ENCODE results near the gene SLC12A6. TPM values are rescaled to one million over a fixed set of nuclear protein-coding genes. Genes with fewer than 3 reads are reported as not detected.

SLC12A6 gene
- total RNA-seq, 1 experiment from 2014 or later = 19.5 TPM

- in situ Hi-C loops (cut with HindIII; ENCODE audit: low pct_unique_long_range_greater_than_20kb, low sequenced_read_pairs) = no loop called here
- Histone ChIP-seq H3K27me3 (ENCODE audit: control insufficient read depth, insufficient read depth, low read length) (no peaks in the 10 kb centered on the region), H3K27ac (ENCODE audit: low read length) (no peak overlapping the region), H3K9me3 (ENCODE audit: control insufficient read depth, insufficient read depth, low read depth, low read length) (no peaks in the 10 kb centered on the region), H3K4me3 (ENCODE audit: low read depth in 2 of 2, low read length in 2 of 2) (no peak overlapping the region), H3K4me1 (ENCODE audit: control insufficient read depth, insufficient read depth, low read length) (no peaks in the 10 kb centered on the region), H3K36me3 (ENCODE audit: control insufficient read depth, insufficient read depth, low read length) (peaks cover 3% of the 10 kb centered on the region; the same call in 1 of the 2 replicates)
- intact Hi-C loops (cut with micrococcal nuclease; ENCODE audit: unreplicated experiment) = no loop called here
- no TSS peak for BruUV-seq (replicated peaks)
- ATAC-seq (peak; percentile 74; the same call in 1 of the 2 replicates), DNase-seq (ENCODE audit: low read depth, low spot score) (no peak)
- ChIA-PET POLR2A (no interaction called here), CTCF (interaction anchor here (0.5 to 1.2 kb wide), 2 partner anchors 10 to 186 kb away, joined by 4 read pairs; no protein-coding TSS in a partner anchor)
- TF ChIP-seq REST (IDR thresholded peaks at IDR 0.05; ENCODE audit: insufficient read depth in 1 of 2, low read depth in 2 of 2, low read length in 1 of 2) (no peak), TCF7L2 (IDR thresholded peaks at IDR 0.05; ENCODE audit: low read depth, low read length) (no peak), CTCF (IDR thresholded peaks at IDR 0.05) (no peak; the same call in none of the 2 replicates), SIN3A (IDR thresholded peaks at IDR 0.05; ENCODE audit: borderline replicate concordance, insufficient read depth, low read depth, low read length) (no peak), POLR2AphosphoS5 (IDR thresholded peaks at IDR 0.05; ENCODE audit: low read depth, low read length) (no peak)
Measured at GRCh38 chr15:34358367-34358766, 20.8 kb upstream of the SLC12A6 start.

GRCh38 chr15:34357653-34358052, 20.1 kb upstream of the SLC12A6 start:
- DNase-seq (ENCODE audit: low read depth, low spot score) (no peak), ATAC-seq (no peak)
- BruUV-seq (replicated peaks) = no TSS peak
- in situ Hi-C loops (cut with HindIII; ENCODE audit: low pct_unique_long_range_greater_than_20kb, low sequenced_read_pairs) = no loop called here
- Histone ChIP-seq H3K4me1 (ENCODE audit: control insufficient read depth, insufficient read depth, low read length) (no peaks in the 10 kb centered on the region), H3K9me3 (ENCODE audit: control insufficient read depth, insufficient read depth, low read depth, low read length) (no peaks in the 10 kb centered on the region), H3K36me3 (ENCODE audit: control insufficient read depth, insufficient read depth, low read length) (peaks cover 3% of the 10 kb centered on the region; the same call in 1 of the 2 replicates), H3K27me3 (ENCODE audit: control insufficient read depth, insufficient read depth, low read length) (no peaks in the 10 kb centered on the region), H3K27ac (ENCODE audit: low read length) (no peak overlapping the region), H3K4me3 (ENCODE audit: low read depth in 2 of 2, low read length in 2 of 2) (no peak overlapping the region)
- TF ChIP-seq POLR2AphosphoS5 (IDR thresholded peaks at IDR 0.05; ENCODE audit: low read depth, low read length) (no peak), REST (IDR thresholded peaks at IDR 0.05; ENCODE audit: insufficient read depth in 1 of 2, low read depth in 2 of 2, low read length in 1 of 2) (no peak), SIN3A (IDR thresholded peaks at IDR 0.05; ENCODE audit: borderline replicate concordance, insufficient read depth, low read depth, low read length) (no peak), TCF7L2 (IDR thresholded peaks at IDR 0.05; ENCODE audit: low read depth, low read length) (no peak), CTCF (IDR thresholded peaks at IDR 0.05) (no peak)
- ChIA-PET POLR2A (no interaction called here), CTCF (interaction anchor here (0.6 kb wide), 1 partner anchor 619 kb away, joined by 3 read pairs; no protein-coding TSS in a partner anchor)
- intact Hi-C loops (cut with micrococcal nuclease; ENCODE audit: unreplicated experiment) = no loop called here

Measured in Panc1 (cell line).